SW480 (cell line): ENCODE results near the gene ZNF792.
"Not testable (repeated sequence)": the region's sequence is repeated elsewhere in the genome, so short reads cannot be mapped to it uniquely, and the experiment has no call there.

Source experiments
- DNase-seq: peaks from one replicate; pipeline ENCODE4 v3.0.0-alpha.2; 2016; ENCODE audit warnings: low spot score

ZNF792 gene

GRCh38 chr19:34963573-34964406, at the start of gene ZNF792:
Gene ZNF792 (minus strand): TSS chr19:34964229. CDS start chr19:34963662, 567 bp downstream.
- DNase-seq: peak; percentile 67

GRCh38 chr19:35013041-35013819, 49.2 kb upstream of the ZNF792 start:
- DNase-seq: no peak

- DNase-seq: no peak
Observed at GRCh38 chr19:35011737-35012682, 48.0 kb upstream of the ZNF792 start.

GRCh38 chr19:35011091-35011689, 47.2 kb upstream of the ZNF792 start:
- no peak for DNase-seq

GRCh38 chr19:35009424-35010415, 45.7 kb upstream of the ZNF792 start:
- no peak for DNase-seq

GRCh38 chr19:35008891-35009341, 44.9 kb upstream of the ZNF792 start:
- no peak for DNase-seq

- not testable (repeated sequence) for DNase-seq
Observed at GRCh38 chr19:35007427-35007826, 43.4 kb upstream of the ZNF792 start.

GRCh38 chr19:35006999-35007365, 43.0 kb upstream of the ZNF792 start:
- no peak for DNase-seq

- peak; percentile 86 for DNase-seq
Observed at GRCh38 chr19:35006342-35006998, 42.4 kb upstream of the ZNF792 start.

- DNase-seq: not testable (repeated sequence)
Observed at GRCh38 chr19:35006007-35006341, 41.9 kb upstream of the ZNF792 start.

GRCh38 chr19:35005256-35005977, 41.4 kb upstream of the ZNF792 start:
- no peak for DNase-seq

- DNase-seq: no peak
Observed at GRCh38 chr19:35004517-35005255, 40.7 kb upstream of the ZNF792 start.

GRCh38 chr19:35002037-35002535, 38.1 kb upstream of the ZNF792 start:
- no peak for DNase-seq

GRCh38 chr19:35000647-35001501, 36.8 kb upstream of the ZNF792 start:
- peak; percentile 75 for DNase-seq

- DNase-seq: no peak
Observed at GRCh38 chr19:35000338-35000646, 36.3 kb upstream of the ZNF792 start.

GRCh38 chr19:34999498-35000337, 35.7 kb upstream of the ZNF792 start, which contains the start of gene GRAMD1A:
Gene GRAMD1A (plus strand): TSS chr19:35000323. CDS start chr19:35000479, 156 bp downstream.
- peak; percentile 80 for DNase-seq
